ENCODE data around the gene SLC13A5.

Gene SLC13A5

DNA sequence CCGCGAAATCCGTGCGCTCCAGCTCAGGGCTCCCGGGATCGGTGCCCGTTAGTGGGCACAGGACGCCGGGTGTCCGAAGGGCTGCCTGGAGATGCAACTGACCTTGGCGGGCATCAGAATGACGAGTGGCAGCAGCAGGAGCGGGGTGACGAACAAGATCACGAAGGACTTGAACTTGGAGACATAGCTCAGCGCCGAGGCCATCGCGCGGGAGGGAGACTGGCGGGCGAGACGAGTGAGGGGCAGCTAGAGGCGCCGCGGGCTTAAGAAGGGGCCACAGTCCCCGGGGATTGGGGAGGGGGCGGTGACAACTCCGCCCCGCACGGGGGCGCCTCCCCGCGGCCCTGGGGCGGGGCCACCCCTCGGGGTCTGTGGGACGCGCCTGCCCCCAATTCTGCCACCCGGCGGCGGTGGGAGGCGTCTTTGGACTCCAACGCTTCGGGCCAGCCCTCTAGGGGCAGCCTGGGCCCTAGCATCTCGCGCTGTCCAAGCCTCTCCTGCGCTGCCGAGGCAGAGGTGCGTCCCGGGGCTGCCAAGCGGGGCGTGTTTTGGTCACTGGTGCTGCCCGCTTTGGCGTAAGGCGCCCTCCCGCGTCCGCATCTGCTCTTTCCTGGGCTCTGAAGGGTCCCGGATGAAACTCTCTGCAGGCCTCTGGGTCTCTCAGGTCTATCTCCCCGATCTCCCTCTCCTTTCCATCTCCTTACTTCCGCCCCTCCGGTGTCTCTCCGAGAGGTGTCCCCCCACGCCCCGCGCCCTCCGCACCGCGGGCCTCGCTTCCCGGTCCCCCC lies at the start of gene SLC13A5:
SLC13A5 (minus strand) TSS at position 240 of the 788 bp plus-strand sequence; CDS start at position 204, 36 bp downstream.
- TF ChIP-seq, protein P1, sequence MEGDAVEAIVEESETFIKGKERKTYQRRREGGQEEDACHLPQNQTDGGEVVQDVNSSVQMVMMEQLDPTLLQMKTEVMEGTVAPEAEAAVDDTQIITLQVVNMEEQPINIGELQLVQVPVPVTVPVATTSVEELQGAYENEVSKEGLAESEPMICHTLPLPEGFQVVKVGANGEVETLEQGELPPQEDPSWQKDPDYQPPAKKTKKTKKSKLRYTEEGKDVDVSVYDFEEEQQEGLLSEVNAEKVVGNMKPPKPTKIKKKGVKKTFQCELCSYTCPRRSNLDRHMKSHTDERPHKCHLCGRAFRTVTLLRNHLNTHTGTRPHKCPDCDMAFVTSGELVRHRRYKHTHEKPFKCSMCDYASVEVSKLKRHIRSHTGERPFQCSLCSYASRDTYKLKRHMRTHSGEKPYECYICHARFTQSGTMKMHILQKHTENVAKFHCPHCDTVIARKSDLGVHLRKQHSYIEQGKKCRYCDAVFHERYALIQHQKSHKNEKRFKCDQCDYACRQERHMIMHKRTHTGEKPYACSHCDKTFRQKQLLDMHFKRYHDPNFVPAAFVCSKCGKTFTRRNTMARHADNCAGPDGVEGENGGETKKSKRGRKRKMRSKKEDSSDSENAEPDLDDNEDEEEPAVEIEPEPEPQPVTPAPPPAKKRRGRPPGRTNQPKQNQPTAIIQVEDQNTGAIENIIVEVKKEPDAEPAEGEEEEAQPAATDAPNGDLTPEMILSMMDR (IDR thresholded peaks at IDR 0.05): peak; percentile 40

DNA sequence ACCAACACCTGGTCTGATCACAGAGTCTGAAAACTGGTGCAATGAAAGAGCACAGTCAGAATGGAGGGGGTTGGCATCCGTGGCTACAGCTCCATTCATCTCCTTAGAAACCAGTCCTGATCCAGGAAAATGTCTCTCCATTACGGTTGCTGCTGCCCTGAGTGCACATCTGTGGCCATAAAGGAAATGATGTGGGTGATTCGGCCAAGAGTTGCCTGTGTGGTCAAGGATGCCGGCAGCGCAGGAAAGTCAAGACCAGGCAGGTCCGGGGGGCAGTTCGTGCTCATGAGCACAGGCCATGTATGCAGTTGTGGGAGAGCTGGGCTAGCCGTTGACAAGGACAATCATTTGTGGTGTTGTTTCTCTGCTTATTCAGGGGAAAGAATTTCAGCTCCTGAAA lies 48.6 kb upstream of the SLC13A5 start:
- TF ChIP-seq, protein P1 (IDR thresholded peaks at IDR 0.05): no peak

DNA sequence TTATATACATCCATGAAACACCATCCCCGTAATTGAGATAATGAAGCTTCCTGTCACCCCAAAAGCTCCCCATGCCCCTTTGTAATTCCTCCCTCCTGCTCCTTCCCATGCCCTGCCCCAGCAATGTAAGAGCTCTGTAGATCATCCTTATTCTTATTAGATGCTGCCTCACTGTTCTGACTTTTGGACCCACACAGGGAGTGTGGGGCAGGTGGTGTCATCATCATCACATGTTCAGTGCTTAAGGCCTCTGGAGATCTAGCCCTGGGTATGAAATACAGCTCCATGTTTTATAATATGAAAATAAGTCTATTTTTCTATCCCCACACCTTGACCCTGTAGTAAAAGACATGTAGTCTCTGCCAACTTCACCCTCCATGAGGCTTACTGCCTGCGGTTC lies 44.6 kb upstream of the SLC13A5 start:
- TF ChIP-seq, protein P1 (IDR thresholded peaks at IDR 0.05): no peak

DNA sequence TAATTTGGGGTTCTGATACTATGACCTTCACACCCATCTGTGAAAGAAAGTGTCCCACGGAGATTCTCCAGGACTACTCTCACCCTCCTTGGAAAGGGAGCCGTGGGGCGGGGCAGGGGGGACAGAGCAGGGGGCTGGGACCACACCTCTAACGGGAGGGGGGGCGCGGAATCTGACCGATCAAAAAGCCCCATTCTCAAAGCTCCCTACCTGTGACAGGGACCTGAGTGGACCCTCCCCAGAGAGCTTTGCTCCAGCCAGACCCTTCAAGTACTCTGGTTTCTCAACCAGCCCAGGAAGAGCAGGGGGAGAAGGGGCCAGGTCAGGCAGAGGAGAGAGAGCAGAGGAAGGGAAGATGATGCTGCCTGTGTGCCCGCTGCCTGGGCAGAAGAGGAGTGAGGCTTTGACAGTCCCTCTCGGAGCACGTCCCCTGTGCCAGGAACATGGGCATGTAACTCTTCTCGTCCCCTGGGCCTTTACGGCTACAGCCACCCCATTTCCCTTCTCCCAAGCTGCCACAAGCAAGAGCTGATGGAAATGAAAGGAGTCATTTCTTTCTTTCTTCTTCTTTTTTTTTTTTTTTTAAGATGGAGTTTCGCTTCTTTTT lies 43.4 kb upstream of the SLC13A5 start:
- TF ChIP-seq, protein P1 (IDR thresholded peaks at IDR 0.05): no peak

DNA sequence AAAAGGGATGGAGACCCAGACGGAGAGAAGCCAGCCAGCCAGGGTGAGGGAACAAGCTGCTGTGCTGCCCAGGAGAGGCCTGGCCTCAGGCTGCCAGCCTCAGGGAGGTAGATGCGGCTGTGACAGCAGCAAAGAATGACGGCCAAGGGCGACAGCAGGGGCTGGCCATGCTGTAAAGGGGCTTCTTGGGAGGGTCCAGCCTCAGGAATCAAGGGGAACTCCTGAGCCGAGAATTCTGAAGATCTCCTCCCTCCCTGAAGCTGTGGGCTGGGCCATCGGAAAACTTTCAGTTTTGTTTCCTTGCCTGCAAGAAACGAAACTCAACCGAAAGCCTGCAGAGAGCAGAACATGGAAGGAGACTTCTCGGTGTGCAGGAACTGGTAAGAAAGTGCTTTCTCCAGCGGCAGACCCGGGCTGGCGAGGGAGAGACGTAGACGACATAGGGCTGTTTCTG lies 42.6 kb upstream of the SLC13A5 start, which contains the start of gene XAF1:
XAF1 (plus strand) TSS at position 316 of the 454 bp plus-strand sequence; CDS start at position 349, 33 bp downstream.
- TF ChIP-seq, protein P1 (IDR thresholded peaks at IDR 0.05): no peak

DNA sequence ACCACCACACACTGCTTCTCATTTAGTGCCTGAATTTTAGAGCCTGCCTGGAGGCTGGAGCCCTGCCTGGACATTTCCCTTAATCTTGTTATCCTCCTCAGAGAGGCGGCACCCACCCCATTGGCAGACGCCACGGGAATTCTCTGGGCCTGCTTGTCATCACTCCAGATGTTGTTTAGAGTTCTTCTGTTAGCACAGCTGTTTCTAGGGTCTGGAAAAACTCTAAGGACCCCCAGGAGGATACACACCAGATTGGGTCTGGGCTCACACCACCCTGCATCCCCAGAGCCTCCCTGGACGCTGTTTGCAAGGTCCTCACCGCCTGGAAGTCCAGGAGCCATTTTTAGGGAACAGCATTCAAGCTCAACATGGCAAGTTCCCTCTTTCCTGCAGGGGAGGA lies 42.1 kb upstream of the SLC13A5 start:
- TF ChIP-seq, protein P1 (IDR thresholded peaks at IDR 0.05): no peak

DNA sequence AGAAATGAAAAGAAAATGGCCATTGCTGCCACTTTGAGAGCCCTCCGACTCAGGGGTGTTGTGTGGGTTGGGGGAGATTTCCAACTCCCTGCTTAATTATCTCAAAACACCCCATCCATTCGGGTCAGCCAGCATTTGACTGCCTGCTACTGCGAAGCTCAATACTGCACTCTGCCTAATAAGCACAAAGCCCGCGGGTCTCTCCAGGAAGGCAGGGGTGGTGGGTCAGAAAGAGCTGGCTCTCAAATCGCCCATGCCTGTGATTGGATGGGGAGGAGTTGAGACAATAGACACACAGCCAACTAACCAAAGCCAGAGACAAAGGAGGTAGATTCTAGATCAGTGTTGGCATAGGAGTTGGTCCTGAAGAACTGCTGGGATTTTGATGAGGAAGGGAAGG lies 40.4 kb upstream of the SLC13A5 start:
- TF ChIP-seq, protein P1 (IDR thresholded peaks at IDR 0.05): no peak

Measured in LNCAP (cell line).